ENCODE measurements around the gene CLNK.

- TF ChIP-seq, protein P1, sequence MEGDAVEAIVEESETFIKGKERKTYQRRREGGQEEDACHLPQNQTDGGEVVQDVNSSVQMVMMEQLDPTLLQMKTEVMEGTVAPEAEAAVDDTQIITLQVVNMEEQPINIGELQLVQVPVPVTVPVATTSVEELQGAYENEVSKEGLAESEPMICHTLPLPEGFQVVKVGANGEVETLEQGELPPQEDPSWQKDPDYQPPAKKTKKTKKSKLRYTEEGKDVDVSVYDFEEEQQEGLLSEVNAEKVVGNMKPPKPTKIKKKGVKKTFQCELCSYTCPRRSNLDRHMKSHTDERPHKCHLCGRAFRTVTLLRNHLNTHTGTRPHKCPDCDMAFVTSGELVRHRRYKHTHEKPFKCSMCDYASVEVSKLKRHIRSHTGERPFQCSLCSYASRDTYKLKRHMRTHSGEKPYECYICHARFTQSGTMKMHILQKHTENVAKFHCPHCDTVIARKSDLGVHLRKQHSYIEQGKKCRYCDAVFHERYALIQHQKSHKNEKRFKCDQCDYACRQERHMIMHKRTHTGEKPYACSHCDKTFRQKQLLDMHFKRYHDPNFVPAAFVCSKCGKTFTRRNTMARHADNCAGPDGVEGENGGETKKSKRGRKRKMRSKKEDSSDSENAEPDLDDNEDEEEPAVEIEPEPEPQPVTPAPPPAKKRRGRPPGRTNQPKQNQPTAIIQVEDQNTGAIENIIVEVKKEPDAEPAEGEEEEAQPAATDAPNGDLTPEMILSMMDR (IDR thresholded peaks at IDR 0.05): no peak
- TF ChIP-seq POLR2A (IDR thresholded peaks at IDR 0.05): no peak
Measured at GRCh38 chr4:10577018-10577417, 107.5 kb downstream of the CLNK start.

Measured in lower leg skin (tissue), 3 donors.